HG03378 (cell line): ENCODE results near the gene PLCD4.

Experiments used
- ATAC-seq: cut with Tn5 transposase; IDR thresholded peaks from one replicate; pipeline ENCODE4 v1.9.1; 2021; ENCODE audit warnings: mild to moderate bottlenecking, moderate library complexity; ENCODE audit not compliant: unreplicated experiment

The PLCD4 gene

GRCh38 chr2:218662377-218662776 is 54.7 kb downstream of the PLCD4 start:
- ATAC-seq, result no peak

GRCh38 chr2:218662827-218663226 is 55.1 kb downstream of the PLCD4 start:
- ATAC-seq, result no peak

- no peak for ATAC-seq
Measured at GRCh38 chr2:218663901-218664300, 56.2 kb downstream of the PLCD4 start.

- no peak for ATAC-seq
Measured at GRCh38 chr2:218664653-218665052, 57.0 kb downstream of the PLCD4 start.

- peak; percentile 4 for ATAC-seq
Measured at GRCh38 chr2:218671097-218671653, 63.5 kb downstream of the PLCD4 start.

- peak; percentile 82 for ATAC-seq
Measured at GRCh38 chr2:218671654-218672566, 64.2 kb downstream of the PLCD4 start, which contains the start of the genes RNF25 and STK36. Gene RNF25, minus strand, starts transcription at chr2:218672002. Its CDS starts 32 bp downstream, at chr2:218671970. Gene STK36, plus strand, starts transcription at chr2:218672086. Its CDS starts 744 bp downstream, at chr2:218672830.

- ATAC-seq, result no peak
Measured at GRCh38 chr2:218679119-218679518, 71.4 kb downstream of the PLCD4 start.

- no peak for ATAC-seq
Measured at GRCh38 chr2:218680061-218680460, 72.4 kb downstream of the PLCD4 start.
